CD8-positive, alpha-beta memory T cell (primary cell): ENCODE measurements around the gene NELL2. TPM values are rescaled to one million over a fixed set of nuclear protein-coding genes. Genes with fewer than 3 reads are reported as not detected.

Experiments used
- CTCF ChIA-PET: fragments of 350-600 bp; sonication (Branson Sonifier 250); formaldehyde crosslinking; loops from one replicate; lab custom pipeline; 2021; ENCODE audit warnings: antibody characterized with exemption; lab: Charles Lee
- POLR2A ChIA-PET: fragments of 350-600 bp; sonication (Branson Sonifier 250); formaldehyde crosslinking; loops from one replicate; lab custom pipeline; 2021; ENCODE audit warnings: antibody characterized with exemption; lab: Charles Lee
- DNase-seq, 5 donors: peaks; one replicate each; pipeline versions ENCODE4 v3.0.0 to v3.0.0-alpha.2; 2020 to 2022; ENCODE audit warnings: mixed read lengths in 1 of 5
- H3K27ac ChIP-seq: one replicate; pipeline ENCODE4 v1.7.0; 2013; ENCODE audit warnings: low read depth, mild to moderate bottlenecking, low read length, moderate library complexity
- H3K27me3 ChIP-seq: 2 replicates; pipeline ENCODE4 v1.7.0; 2013; ENCODE audit warnings: low read length, mild to moderate bottlenecking; ENCODE audit not compliant: insufficient read depth, poor library complexity, severe bottlenecking
- H3K36me3 ChIP-seq: 2 replicates; pipeline ENCODE4 v1.7.0; 2013; ENCODE audit warnings: mild to moderate bottlenecking, low read length, moderate library complexity; ENCODE audit not compliant: insufficient read depth
- H3K4me1 ChIP-seq: 2 replicates; pipeline ENCODE4 v1.7.0; 2013; ENCODE audit warnings: mild to moderate bottlenecking, low read length, moderate library complexity; ENCODE audit not compliant: insufficient read depth
- H3K4me3 ChIP-seq: 2 replicates; pipeline ENCODE4 v1.7.0; 2013; ENCODE audit warnings: mild to moderate bottlenecking, low read length
- H3K9me3 ChIP-seq: 2 replicates; pipeline ENCODE4 v1.7.0; 2013; ENCODE audit warnings: mild to moderate bottlenecking, low read length
- H3K27ac Mint-ChIP-seq, 8 donors: one replicate each; pipeline ENCODE4 v1.8.0; 2020 to 2021; ENCODE audit warnings: mixed read lengths in 8 of 8, mild to moderate bottlenecking in 6 of 8, inconsistent platforms in 3 of 8, moderate library complexity in 3 of 8
- H3K27me3 Mint-ChIP-seq, 2 donors: one replicate each; pipeline ENCODE4 v1.8.0; 2020 to 2021; ENCODE audit warnings: mixed read lengths in 2 of 2, mild to moderate bottlenecking in 1 of 2, moderate library complexity in 1 of 2
- H3K36me3 Mint-ChIP-seq, 3 donors: one replicate each; pipeline ENCODE4 v1.8.0; 2020 to 2021; ENCODE audit warnings: mixed read lengths in 3 of 3, inconsistent platforms in 1 of 3, mild to moderate bottlenecking in 1 of 3
- H3K4me1 Mint-ChIP-seq, 3 donors: one replicate each; pipeline ENCODE4 v1.8.0; 2020 to 2021; ENCODE audit warnings: mixed read lengths in 3 of 3, inconsistent platforms in 1 of 3, mild to moderate bottlenecking in 1 of 3
- H3K4me3 Mint-ChIP-seq, 7 donors: one replicate each; pipeline ENCODE4 v1.8.0; 2020 to 2021; ENCODE audit warnings: mixed read lengths in 7 of 7, mild to moderate bottlenecking in 6 of 7, moderate library complexity in 4 of 7, inconsistent platforms in 2 of 7
- H3K9me3 Mint-ChIP-seq, 5 donors: one replicate each; pipeline ENCODE4 v1.8.0; 2020 to 2022; ENCODE audit warnings: mixed read lengths in 5 of 5, mild to moderate bottlenecking in 3 of 5, moderate library complexity in 2 of 5, inconsistent platforms in 1 of 5
- polyA plus RNA-seq: library from polyadenylated mRNA; unstranded; fragments of 300-500 nt; fragmentation: Illumina TruSeq; gene quantifications from one replicate; pipeline ENCODE4 v1.2.3, GENCODE V29; 2021
- total RNA-seq, 2 experiments: library from RNA; stranded (reverse); gene quantifications; one replicate each; pipeline ENCODE4 v1.2.3, GENCODE V29; 2021

NELL2 gene
- total and polyA plus RNA-seq, 3 experiments from 2014 or later: 60.2 to 203 (median 67.0) TPM

DNA sequence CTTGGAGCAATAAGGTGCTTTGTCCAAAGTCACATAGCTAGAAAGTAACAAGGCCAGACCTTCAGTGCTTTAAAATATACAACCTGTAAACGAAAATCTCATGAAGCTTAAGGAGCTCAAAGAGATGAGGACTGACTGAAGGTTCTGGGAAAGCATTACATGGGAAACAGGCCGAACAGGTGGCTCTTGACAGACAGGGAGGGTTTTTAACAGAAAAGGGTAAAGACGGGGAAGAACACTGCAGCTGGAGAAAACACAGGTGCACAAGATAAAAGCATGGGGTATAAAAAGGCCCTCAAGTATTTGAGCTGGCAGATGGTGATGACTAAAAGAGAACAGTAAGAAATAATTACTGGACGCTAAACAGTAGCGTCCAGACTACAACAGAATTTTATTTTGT lies 257.2 kb downstream of the NELL2 start:
- peaks cover 0 to 1% of the 10 kb centered on the region in 2 donors for H3K27me3 Mint-ChIP-seq
- H3K4me3 Mint-ChIP-seq: no peak overlapping the region
- Histone ChIP-seq H3K4me1 (no peaks in the 10 kb centered on the region), H3K4me3 (no peak overlapping the region), H3K27me3 (no peaks in the 10 kb centered on the region), H3K27ac (no peak overlapping the region), H3K9me3 (no peaks in the 10 kb centered on the region), H3K36me3 (no peaks in the 10 kb centered on the region)
- ChIA-PET POLR2A (no interaction called here), CTCF (no interaction called here)
- H3K36me3 Mint-ChIP-seq: peaks cover 0 to 12% (median 7%) of the 10 kb centered on the region in 3 donors
- no peak overlapping the region for H3K27ac Mint-ChIP-seq
- no peaks in the 10 kb centered on the region for H3K9me3 Mint-ChIP-seq
- H3K4me1 Mint-ChIP-seq: peaks cover 2 to 7% (median 4%) of the 10 kb centered on the region in 3 donors
- no peak for DNase-seq

DNA sequence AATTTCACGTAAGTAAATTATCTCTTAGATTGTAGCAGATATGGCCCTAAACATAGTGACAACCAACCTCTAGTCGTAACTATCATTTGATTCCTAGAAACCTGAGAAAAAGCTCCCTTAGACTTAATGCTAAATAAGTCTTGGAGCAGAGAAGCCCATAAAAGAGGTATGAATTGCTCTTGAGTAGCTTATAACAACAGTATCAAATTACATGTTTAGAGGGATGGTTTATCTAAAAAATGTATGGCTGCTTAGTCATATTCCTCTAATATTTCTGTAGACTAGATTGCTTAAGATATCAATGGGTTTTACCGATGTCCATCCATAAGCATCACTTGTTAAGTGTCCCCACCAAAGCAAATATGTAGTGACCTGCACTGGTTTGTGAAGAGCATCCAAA lies 259.7 kb downstream of the NELL2 start:
- H3K4me3 ChIP-seq: no peak overlapping the region
- no peaks in the 10 kb centered on the region for H3K27me3 ChIP-seq
- no peaks in the 10 kb centered on the region for H3K9me3 ChIP-seq
- no peak overlapping the region for H3K27ac Mint-ChIP-seq
- H3K36me3 ChIP-seq: no peaks in the 10 kb centered on the region
- H3K36me3 Mint-ChIP-seq: peaks cover 0 to 15% (median 8%) of the 10 kb centered on the region in 3 donors
- no peaks in the 10 kb centered on the region for H3K9me3 Mint-ChIP-seq
- POLR2A ChIA-PET: no interaction called here
- peaks cover 2 to 10% (median 4%) of the 10 kb centered on the region in 3 donors for H3K4me1 Mint-ChIP-seq
- H3K27me3 Mint-ChIP-seq: peaks cover 0 to 1% of the 10 kb centered on the region in 2 donors
- H3K4me1 ChIP-seq: no peaks in the 10 kb centered on the region
- no peak for DNase-seq
- CTCF ChIA-PET: no interaction called here
- no peak overlapping the region for H3K27ac ChIP-seq
- no peak overlapping the region for H3K4me3 Mint-ChIP-seq

DNA sequence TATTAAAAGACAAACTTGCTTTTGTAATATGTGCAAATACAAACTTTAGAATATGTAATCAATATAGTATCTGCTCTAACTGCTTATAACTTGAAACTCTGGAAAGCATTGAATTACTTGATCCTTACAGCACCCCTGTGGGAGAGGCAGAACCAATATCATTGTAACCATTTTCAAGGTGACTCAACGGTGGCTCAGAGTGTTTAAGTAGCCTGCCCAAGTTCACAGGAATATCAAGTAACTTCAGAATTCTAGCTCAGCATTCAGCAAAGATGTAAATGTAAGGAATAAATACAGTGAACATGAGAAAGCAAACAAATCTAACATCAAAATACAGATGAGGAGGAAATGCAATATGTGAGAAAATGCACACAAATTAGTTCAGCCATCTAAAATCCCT lies 264.6 kb downstream of the NELL2 start:
- Mint-ChIP-seq H3K27ac (no peak overlapping the region), H3K27me3 (peaks cover 0 to under 1% of the 10 kb centered on the region in 2 donors), H3K9me3 (no peaks in the 10 kb centered on the region), H3K4me1 (peaks cover 0 to 13% (median 0%) of the 10 kb centered on the region in 3 donors), H3K4me3 (no peak overlapping the region), H3K36me3 (peaks cover 10 to 59% (median 26%) of the 10 kb centered on the region in 3 donors)
- Histone ChIP-seq H3K4me1 (no peaks in the 10 kb centered on the region), H3K9me3 (no peaks in the 10 kb centered on the region), H3K4me3 (no peak overlapping the region), H3K27me3 (no peaks in the 10 kb centered on the region), H3K27ac (no peak overlapping the region), H3K36me3 (peaks cover 9% of the 10 kb centered on the region)
- CTCF ChIA-PET: no interaction called here
- POLR2A ChIA-PET: no interaction called here
- no peak for DNase-seq

DNA sequence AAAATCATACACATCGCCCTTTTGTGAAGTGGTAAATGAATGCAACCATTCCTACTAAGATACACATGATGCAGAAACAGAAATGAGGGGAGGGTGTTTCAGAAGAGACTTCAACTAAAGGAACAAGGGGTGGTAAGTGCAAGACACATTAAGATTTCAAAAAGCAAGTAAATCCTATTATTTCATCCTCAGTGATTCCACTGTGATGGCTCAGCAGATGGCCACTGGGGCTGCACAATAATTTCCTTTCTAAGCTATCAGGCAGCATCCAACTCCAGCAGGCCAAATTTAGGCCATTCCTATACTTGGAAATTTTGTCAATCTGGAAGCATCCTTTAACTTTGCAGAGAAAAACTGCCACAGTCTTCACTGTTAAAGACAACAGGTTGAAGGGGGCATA lies 272.4 kb downstream of the NELL2 start:
- Histone ChIP-seq H3K9me3 (no peaks in the 10 kb centered on the region), H3K27me3 (no peaks in the 10 kb centered on the region), H3K36me3 (no peaks in the 10 kb centered on the region), H3K27ac (no peak overlapping the region), H3K4me1 (no peaks in the 10 kb centered on the region), H3K4me3 (no peak overlapping the region)
- POLR2A ChIA-PET: no interaction called here
- Mint-ChIP-seq H3K27ac (no peak overlapping the region), H3K4me3 (no peak overlapping the region), H3K27me3 (peaks cover 0 to 2% of the 10 kb centered on the region in 2 donors), H3K4me1 (peaks cover 0 to 14% (median 2%) of the 10 kb centered on the region in 3 donors), H3K36me3 (peaks cover 0 to 69% (median 18%) of the 10 kb centered on the region in 3 donors), H3K9me3 (no peaks in the 10 kb centered on the region)
- no peak for DNase-seq
- CTCF ChIA-PET: no interaction called here

DNA sequence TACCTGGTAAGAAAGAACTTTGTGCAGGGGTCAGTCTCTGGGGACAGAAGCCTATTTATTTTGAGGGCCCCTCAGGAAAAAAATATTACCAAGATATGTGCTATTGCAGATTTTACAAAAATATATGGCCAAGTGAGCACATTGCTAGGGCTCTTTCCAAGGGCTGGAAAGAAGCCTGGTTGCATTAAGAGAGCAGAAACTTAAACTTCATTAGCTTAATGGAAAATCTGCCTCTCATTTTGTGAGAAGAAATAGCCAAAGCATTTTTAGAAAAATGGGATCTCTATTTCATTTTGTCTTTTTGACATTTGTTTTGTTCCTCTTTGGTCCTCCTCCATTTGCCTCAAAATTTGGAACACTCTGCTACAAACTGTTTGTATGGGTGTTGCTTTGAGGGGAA lies 283.5 kb downstream of the NELL2 start:
- H3K4me3 ChIP-seq: no peak overlapping the region
- Mint-ChIP-seq H3K9me3 (no peaks in the 10 kb centered on the region), H3K27me3 (peaks cover 0 to 3% of the 10 kb centered on the region in 2 donors), H3K27ac (no peak overlapping the region), H3K4me1 (peaks cover 7 to 19% (median 14%) of the 10 kb centered on the region in 3 donors), H3K4me3 (no peak overlapping the region), H3K36me3 (peaks cover 8 to 38% (median 19%) of the 10 kb centered on the region in 3 donors)
- no peaks in the 10 kb centered on the region for H3K36me3 ChIP-seq
- no peaks in the 10 kb centered on the region for H3K4me1 ChIP-seq
- H3K27me3 ChIP-seq: no peaks in the 10 kb centered on the region
- POLR2A ChIA-PET: no interaction called here
- H3K9me3 ChIP-seq: no peaks in the 10 kb centered on the region
- CTCF ChIA-PET: no interaction called here
- DNase-seq: no peak
- H3K27ac ChIP-seq: no peak overlapping the region

DNA sequence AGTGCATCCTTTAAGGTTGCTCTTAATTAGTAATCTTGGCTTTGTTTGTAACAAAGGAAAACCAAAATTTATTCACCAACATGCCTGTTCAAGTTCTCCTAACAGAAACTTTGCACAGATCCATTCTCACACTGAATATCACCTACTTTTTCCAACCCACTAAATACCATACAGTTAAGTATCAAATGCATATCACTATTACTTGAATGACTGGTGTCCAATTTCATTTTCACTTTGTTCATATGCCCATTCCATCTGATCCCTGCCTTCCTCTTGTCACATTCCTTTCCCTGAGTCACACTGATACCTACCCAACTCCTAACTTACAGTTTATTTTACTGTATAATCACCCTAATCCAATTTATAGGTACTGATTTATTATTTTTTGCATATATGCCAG lies 286.4 kb downstream of the NELL2 start:
- H3K27me3 Mint-ChIP-seq: peaks cover 0 to 2% of the 10 kb centered on the region in 2 donors
- no peak overlapping the region for H3K27ac ChIP-seq
- H3K4me3 ChIP-seq: no peak overlapping the region
- ChIA-PET CTCF (no interaction called here), POLR2A (no interaction called here)
- peaks cover 8 to 37% (median 15%) of the 10 kb centered on the region in 3 donors for H3K36me3 Mint-ChIP-seq
- H3K27me3 ChIP-seq: no peaks in the 10 kb centered on the region
- no peaks in the 10 kb centered on the region for H3K4me1 ChIP-seq
- no peaks in the 10 kb centered on the region for H3K9me3 ChIP-seq
- H3K27ac Mint-ChIP-seq: peak overlapping the region in 2 of 8 donors; percentile 2 to 12
- no peaks in the 10 kb centered on the region for H3K9me3 Mint-ChIP-seq
- H3K4me3 Mint-ChIP-seq: no peak overlapping the region
- peaks cover 7 to 19% (median 14%) of the 10 kb centered on the region in 3 donors for H3K4me1 Mint-ChIP-seq
- DNase-seq: no peak
- no peaks in the 10 kb centered on the region for H3K36me3 ChIP-seq

DNA sequence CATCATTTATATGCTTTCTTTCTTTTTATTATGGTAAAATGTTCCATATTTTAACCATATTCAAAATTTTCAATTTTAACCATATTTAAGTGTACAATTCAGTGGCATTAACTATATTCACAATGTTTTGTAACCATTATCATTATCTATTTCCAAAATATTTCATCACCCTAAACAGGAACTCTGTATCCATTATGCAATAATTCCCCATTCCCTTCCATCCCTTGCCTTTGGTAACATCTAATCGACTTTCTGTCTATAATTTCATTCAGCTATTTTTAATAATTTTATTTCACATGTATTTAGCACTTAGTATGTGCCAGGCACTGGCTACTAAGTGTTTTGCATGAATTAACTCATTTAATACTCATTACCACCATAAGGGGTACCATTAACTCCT lies 287.5 kb downstream of the NELL2 start:
- H3K27me3 Mint-ChIP-seq: no peaks in the 10 kb centered on the region
- Histone ChIP-seq H3K9me3 (no peaks in the 10 kb centered on the region), H3K27ac (no peak overlapping the region), H3K4me1 (no peaks in the 10 kb centered on the region), H3K27me3 (no peaks in the 10 kb centered on the region), H3K36me3 (no peaks in the 10 kb centered on the region), H3K4me3 (no peak overlapping the region)
- H3K4me3 Mint-ChIP-seq: no peak overlapping the region
- peaks cover 5 to 38% (median 15%) of the 10 kb centered on the region in 3 donors for H3K36me3 Mint-ChIP-seq
- no peak for DNase-seq
- POLR2A ChIA-PET: no interaction called here
- CTCF ChIA-PET: interaction anchor here (0.8 kb wide), 1 partner anchor 9 kb away, joined by 3 read pairs; no protein-coding TSS in a partner anchor
- no peak overlapping the region for H3K27ac Mint-ChIP-seq
- H3K9me3 Mint-ChIP-seq: no peaks in the 10 kb centered on the region
- H3K4me1 Mint-ChIP-seq: peaks cover 7 to 23% (median 14%) of the 10 kb centered on the region in 3 donors

DNA sequence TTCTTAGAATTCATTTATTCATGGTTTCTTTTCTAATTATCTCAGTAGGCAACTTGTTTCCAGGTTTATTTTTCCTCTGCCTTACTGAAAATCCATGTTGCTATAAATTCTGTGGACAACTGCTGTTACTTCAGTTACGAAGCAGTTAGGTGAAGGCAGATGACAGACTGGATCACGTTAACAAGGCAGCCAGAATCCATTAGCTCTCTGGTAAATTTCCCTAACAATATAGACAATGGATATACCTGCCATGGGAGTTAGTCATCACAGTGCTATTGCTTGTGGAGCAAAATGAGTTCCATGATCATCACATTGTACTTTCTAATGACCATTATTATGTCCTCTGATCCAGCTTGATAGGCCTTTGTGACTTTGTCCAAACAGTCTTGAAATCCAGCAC lies 291.5 kb downstream of the NELL2 start:
- no peak overlapping the region for H3K4me3 Mint-ChIP-seq
- ChIA-PET CTCF (no interaction called here), POLR2A (no interaction called here)
- no peaks in the 10 kb centered on the region for H3K9me3 ChIP-seq
- peaks cover 3 to 9% (median 4%) of the 10 kb centered on the region in 3 donors for H3K4me1 Mint-ChIP-seq
- no peak for DNase-seq
- no peaks in the 10 kb centered on the region for H3K27me3 ChIP-seq
- no peak overlapping the region for H3K4me3 ChIP-seq
- H3K36me3 Mint-ChIP-seq: peaks cover 4 to 32% (median 9%) of the 10 kb centered on the region in 3 donors
- no peak overlapping the region for H3K27ac Mint-ChIP-seq
- H3K9me3 Mint-ChIP-seq: no peaks in the 10 kb centered on the region
- no peaks in the 10 kb centered on the region for H3K36me3 ChIP-seq
- H3K27ac ChIP-seq: no peak overlapping the region
- no peaks in the 10 kb centered on the region for H3K27me3 Mint-ChIP-seq
- no peaks in the 10 kb centered on the region for H3K4me1 ChIP-seq
